Astrocyte of the cerebellum (primary cell): Measurements from ENCODE around the gene SPN.
"Not testable (repeated sequence)": the region's sequence is repeated elsewhere in the genome, so short reads cannot be mapped to it uniquely, and the experiment has no call there.

Experiments
- DNase-seq: peaks from one replicate; pipeline ENCODE4 v3.0.0-alpha.2; 2011; ENCODE audit warnings: low read depth
- H3K4me3 ChIP-seq: 2 replicates; pipeline ENCODE4 v1.5.1; 2011; ENCODE audit warnings: mild to moderate bottlenecking, low read depth, low read length, moderate library complexity
- in situ Hi-C: cut with HindIII; loops from 2 replicates; pipeline ENCODE4 v1.10.0; 2017; ENCODE audit warnings: low sequenced_read_pairs
- TF ChIP-seq, protein P1 (sequence below): IDR thresholded peaks from 2 replicates; pipeline ENCODE4 v1.5.1; 2012; ENCODE audit warnings: low read length, low read depth, moderate library complexity, mild to moderate bottlenecking; ENCODE audit errors: missing control alignments

The SPN gene

DNA sequence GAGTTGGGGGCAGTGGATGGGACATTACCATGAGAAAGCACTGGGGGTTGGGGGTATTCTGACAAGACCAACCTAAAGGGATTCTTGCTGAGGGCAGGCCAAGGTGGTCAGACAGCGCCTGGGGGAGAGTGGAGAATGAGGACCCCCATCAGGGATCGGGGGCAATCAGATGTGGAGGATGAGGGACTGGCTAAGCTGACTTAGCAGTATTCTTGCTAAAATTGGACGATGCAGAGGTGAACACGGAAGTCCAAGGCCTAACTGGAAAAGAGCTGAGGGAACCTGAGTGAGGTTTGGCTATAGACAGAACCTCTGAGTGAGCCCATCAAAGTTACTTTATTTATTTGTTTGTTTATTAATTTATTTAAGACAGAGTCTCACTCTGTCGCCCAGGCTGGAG, 25.1 kb downstream of the SPN start:
- H3K4me3 ChIP-seq: no peak overlapping the region
- in situ Hi-C loops: no loop called here
- DNase-seq: no peak
- TF ChIP-seq, protein P1, sequence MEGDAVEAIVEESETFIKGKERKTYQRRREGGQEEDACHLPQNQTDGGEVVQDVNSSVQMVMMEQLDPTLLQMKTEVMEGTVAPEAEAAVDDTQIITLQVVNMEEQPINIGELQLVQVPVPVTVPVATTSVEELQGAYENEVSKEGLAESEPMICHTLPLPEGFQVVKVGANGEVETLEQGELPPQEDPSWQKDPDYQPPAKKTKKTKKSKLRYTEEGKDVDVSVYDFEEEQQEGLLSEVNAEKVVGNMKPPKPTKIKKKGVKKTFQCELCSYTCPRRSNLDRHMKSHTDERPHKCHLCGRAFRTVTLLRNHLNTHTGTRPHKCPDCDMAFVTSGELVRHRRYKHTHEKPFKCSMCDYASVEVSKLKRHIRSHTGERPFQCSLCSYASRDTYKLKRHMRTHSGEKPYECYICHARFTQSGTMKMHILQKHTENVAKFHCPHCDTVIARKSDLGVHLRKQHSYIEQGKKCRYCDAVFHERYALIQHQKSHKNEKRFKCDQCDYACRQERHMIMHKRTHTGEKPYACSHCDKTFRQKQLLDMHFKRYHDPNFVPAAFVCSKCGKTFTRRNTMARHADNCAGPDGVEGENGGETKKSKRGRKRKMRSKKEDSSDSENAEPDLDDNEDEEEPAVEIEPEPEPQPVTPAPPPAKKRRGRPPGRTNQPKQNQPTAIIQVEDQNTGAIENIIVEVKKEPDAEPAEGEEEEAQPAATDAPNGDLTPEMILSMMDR: no peak

DNA sequence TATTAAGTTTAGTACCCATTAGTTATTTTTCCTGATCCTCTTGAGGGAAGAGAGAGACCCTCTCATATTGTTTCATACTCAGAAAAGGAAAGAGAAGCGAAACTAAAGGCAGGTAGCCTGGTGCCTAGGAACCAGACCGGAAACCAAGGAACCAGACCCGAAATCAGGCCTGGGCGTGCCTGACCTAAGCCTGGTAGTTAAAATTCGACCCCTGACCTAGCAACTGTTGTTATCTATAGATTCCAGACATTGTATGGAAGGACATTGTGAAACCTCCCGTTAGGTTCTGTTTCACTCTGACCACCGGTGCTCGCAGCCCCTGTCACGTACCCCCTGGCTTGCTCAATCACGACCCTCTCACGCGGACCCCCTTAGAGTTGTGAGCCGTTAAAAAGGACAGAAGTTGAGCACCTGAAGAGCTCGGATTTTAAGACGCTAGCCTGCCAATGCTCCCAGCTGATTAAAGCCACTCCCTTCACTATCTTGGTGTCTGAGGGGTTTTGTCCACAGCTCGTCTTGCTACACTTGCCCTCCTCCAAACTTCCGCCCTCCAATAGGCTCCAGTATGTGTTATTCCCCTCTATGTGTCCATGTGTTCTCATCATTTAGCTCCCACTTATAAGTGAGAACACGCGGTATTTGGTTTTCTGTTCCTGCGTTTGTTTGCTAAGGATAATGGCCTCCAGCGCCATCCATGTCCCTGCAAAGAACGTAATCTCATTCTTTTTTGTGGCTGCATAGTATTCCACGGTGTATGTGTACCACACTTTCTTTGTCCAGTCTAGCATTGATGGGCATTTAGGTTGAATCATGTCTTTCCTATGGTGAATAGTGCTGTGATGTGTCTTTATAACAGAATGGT, 26.7 kb downstream of the SPN start:
- H3K4me3 ChIP-seq, DNase-seq, in situ Hi-C loops: not testable (repeated sequence)

DNA sequence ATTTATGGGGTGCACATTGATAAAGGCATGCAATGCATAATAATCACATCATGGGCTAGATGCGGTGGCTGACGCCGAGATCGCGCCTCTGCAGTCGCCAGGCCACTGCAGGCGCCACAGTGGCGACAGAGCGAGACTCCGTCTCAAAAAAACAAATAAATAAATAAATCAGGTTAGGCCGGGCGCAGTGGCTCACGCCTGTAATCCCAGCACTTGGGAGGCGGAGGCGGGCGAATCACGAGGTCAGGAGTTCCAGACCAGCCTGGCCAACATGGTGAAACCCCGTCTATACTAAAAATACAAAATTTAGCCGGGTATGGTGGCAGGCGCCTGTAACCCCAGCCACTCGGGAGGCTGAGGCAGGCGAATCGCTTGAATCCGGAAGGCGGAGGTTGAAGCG, 29.6 kb downstream of the SPN start:
- DNase-seq, in situ Hi-C loops, H3K4me3 ChIP-seq: not testable (repeated sequence)

DNA sequence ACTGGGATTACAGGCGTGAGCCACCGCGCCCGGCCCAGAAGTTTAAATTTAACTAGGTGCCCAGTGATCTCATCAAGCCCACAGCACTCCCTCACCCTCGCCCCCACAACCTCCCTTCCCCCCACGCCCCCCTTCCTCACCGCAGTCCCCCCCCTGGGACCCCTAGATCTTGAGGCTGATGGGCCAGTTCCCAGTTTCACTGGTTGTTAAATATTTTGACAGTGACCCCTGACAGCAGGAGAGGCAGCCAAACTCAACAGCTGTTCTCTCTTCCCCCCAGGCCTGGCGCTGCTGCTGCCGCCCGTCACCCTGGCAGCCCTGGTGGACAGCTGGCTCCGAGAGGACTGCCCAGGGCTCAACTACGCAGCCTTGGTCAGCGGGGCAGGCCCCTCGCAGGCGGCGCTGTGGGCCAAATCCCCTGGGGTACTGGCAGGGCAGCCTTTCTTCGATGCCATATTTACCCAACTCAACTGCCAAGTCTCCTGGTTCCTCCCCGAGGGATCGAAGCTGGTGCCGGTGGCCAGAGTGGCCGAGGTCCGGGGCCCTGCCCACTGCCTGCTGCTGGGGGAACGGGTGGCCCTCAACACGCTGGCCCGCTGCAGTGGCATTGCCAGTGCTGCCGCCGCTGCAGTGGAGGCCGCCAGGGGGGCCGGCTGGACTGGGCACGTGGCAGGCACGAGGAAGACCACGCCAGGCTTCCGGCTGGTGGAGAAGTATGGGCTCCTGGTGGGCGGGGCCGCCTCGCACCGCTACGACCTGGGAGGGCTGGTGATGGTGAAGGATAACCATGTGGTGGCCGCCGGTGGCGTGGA, 31.5 kb downstream of the SPN start:
- H3K4me3 ChIP-seq: no peak overlapping the region
- in situ Hi-C loops: loop anchor here (5.0 kb wide), 1 partner anchor 108 kb away; no protein-coding TSS in a partner anchor
- DNase-seq: no peak
- TF ChIP-seq, protein P1: no peak

DNA sequence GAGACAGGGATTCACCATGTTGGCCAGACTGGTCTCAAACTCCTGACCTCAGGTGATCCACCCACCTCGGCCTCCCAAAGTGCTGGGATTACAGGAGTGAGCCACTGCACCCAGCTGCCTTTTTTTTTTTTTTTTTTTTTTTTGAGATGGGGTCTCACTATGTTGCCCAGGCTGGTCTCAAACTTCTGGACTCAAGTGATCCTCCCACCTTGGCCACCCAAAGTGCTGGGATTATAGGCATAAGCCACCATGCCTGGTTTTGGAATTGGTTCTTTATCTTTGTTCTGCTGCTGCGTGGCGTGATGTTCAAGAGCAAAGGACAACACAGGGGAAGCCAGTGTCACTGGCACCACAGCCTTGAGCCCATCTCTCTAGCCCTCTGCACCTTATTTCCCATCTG, 32.6 kb downstream of the SPN start:
- in situ Hi-C loops: loop anchor here (5.0 kb wide), 1 partner anchor 107 kb away; no protein-coding TSS in a partner anchor

DNA sequence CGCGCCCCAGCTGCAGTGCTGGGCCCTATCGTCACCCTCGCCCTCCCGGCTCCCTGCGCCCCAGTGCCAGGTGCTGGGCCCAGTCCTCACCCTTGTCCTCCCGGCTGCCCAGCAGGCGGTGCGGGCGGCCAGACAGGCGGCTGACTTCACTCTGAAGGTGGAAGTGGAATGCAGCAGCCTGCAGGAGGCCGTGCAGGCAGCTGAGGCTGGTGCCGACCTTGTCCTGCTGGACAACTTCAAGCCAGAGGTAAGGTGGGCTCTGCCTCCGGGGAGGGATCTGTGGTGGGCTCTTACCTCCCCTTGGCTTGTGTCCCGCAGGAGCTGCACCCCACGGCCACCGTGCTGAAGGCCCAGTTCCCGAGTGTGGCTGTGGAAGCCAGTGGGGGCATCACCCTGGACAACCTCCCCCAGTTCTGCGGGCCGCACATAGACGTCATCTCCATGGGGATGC, 33.9 kb downstream of the SPN start:
- H3K4me3 ChIP-seq: no peak overlapping the region
- in situ Hi-C loops: loop anchor here (5.0 kb wide), 1 partner anchor 105 kb away; no protein-coding TSS in a partner anchor
- DNase-seq: no peak
- TF ChIP-seq, protein P1: no peak

More for the DNA sequence above, 32.6 kb downstream of the SPN start:
- not testable (repeated sequence) for H3K4me3 ChIP-seq, DNase-seq

DNA sequence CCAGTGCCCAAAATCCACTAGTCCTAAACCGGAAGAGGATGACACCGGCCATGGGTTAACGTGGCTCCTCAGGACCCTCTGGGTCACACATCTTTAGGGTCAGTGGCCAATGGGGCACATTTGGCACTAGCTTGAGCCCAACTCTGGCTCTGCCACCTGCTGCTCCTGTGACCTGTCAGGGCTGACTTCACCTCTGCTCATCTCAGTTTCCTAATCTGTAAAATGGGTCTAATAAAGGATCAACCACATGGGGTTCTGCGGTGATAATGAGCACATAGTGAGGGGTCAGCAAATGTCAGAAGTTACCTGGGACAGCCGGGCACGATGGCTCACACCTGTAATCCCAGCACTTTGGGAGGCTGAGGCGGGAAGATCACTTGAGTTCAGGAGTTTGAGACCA, 34.3 kb downstream of the SPN start:
- in situ Hi-C loops: loop anchor here (5.0 kb wide), 1 partner anchor 105 kb away; no protein-coding TSS in a partner anchor
- TF ChIP-seq, protein P1: no peak
- H3K4me3 ChIP-seq: no peak overlapping the region
- DNase-seq: no peak

DNA sequence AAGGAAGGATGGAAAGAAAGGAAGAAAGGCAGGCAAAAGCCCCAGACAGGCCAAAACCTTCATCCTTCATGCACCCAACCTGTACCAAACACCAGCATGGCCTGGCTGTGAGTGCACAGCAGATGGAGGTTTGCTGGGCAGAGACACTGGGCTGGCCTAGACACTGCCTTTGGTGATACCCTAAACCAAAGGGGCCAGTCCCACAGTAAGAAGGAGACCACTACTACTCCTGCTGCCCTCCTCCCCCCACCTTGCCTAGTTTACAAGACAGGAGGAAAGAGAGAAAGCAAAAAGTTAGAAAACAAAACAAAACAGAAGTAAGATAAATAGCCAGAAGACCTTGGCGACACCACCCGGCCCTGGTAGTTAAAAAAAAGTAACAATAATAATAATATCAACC, 35.0 kb downstream of the SPN start:
- no peak overlapping the region for H3K4me3 ChIP-seq
- TF ChIP-seq, protein P1: no peak
- DNase-seq: no peak
- in situ Hi-C loops: loop anchor here (5.0 kb wide), 1 partner anchor 104 kb away; no protein-coding TSS in a partner anchor
